Endothelial cell (in vitro differentiated cells): ENCODE measurements around the gene WWC1. TPM values are rescaled to one million over a fixed set of nuclear protein-coding genes. Genes with fewer than 3 reads are reported as not detected.

Source experiments
- DNase-seq: peaks from one replicate; pipeline ENCODE4 v3.0.0; 2021; ENCODE audit warnings: low spot score
- H3K27ac Mint-ChIP-seq: one replicate; pipeline ENCODE4 v1.8.0; 2021; ENCODE audit warnings: mixed read lengths, inconsistent platforms; ENCODE audit not compliant: unreplicated experiment
- H3K27me3 Mint-ChIP-seq: one replicate; pipeline ENCODE4 v1.8.0; 2021; ENCODE audit warnings: mild to moderate bottlenecking, moderate library complexity, mixed read lengths, inconsistent platforms; ENCODE audit not compliant: unreplicated experiment
- H3K36me3 Mint-ChIP-seq: one replicate; pipeline ENCODE4 v1.8.0; 2021; ENCODE audit warnings: mild to moderate bottlenecking, low read depth, mixed read lengths, inconsistent platforms; ENCODE audit not compliant: unreplicated experiment
- H3K4me1 Mint-ChIP-seq: one replicate; pipeline ENCODE4 v1.8.0; 2021; ENCODE audit warnings: mild to moderate bottlenecking, mixed read lengths, inconsistent platforms; ENCODE audit not compliant: unreplicated experiment
- H3K4me3 Mint-ChIP-seq: one replicate; pipeline ENCODE4 v1.8.0; 2021; ENCODE audit warnings: mild to moderate bottlenecking, mixed read lengths, inconsistent platforms; ENCODE audit not compliant: unreplicated experiment
- H3K9me3 Mint-ChIP-seq: one replicate; pipeline ENCODE4 v1.8.0; 2021; ENCODE audit warnings: mixed read lengths, inconsistent platforms; ENCODE audit not compliant: unreplicated experiment
- CTCF ChIP-seq: fragments of 200-600 bp; sonication (generic); IDR thresholded peaks from one replicate; pipeline ENCODE4 v1.5.0; 2021; ENCODE audit warnings: antibody characterized with exemption; ENCODE audit not compliant: unreplicated experiment
- total RNA-seq: library from RNA; stranded (reverse); fragmentation: NEBNext Ultra II Directional; extraction: Animal tissue kit (Norgen Biotek cat#: 25700); gene quantifications from one replicate; pipeline ENCODE4 v1.2.1, GENCODE V29; 2021; ENCODE audit not compliant: unreplicated experiment

The WWC1 gene
- total RNA-seq, 1 donor from 2014 or later, result 1.1 TPM

- TF ChIP-seq CTCF, result no peak
- Mint-ChIP-seq H3K27ac (no peak overlapping the region), H3K36me3 (no peaks in the 10 kb centered on the region), H3K4me1 (peaks cover 19% of the 10 kb centered on the region), H3K4me3 (no peak overlapping the region), H3K27me3 (peaks cover 4% of the 10 kb centered on the region), H3K9me3 (no peaks in the 10 kb centered on the region)
- no peak for DNase-seq
Measured at GRCh38 chr5:168401226-168401625, 109.8 kb downstream of the WWC1 start.

DNA sequence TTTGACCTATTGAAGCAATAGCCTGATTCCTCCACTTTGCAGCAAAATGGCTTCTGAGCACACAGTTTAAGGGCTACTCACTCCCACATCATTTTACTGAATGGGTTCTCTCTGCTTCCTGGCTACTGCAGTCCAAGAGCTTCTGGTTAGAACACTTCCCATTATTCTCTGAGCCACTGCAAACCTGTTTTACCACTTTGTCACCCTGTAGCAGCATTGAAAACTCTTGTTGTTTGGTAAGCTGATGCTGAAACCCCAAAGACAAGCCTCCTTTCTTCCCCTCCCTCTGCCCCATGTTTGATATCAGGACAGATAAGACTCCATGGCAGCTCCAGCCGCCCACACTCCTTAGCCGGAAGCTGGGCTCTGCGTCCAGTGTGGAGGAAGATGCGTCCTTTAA lies 110.4 kb downstream of the WWC1 start:
- Mint-ChIP-seq H3K27me3 (peaks cover 4% of the 10 kb centered on the region), H3K36me3 (no peaks in the 10 kb centered on the region)
- no peak for TF ChIP-seq CTCF

DNA sequence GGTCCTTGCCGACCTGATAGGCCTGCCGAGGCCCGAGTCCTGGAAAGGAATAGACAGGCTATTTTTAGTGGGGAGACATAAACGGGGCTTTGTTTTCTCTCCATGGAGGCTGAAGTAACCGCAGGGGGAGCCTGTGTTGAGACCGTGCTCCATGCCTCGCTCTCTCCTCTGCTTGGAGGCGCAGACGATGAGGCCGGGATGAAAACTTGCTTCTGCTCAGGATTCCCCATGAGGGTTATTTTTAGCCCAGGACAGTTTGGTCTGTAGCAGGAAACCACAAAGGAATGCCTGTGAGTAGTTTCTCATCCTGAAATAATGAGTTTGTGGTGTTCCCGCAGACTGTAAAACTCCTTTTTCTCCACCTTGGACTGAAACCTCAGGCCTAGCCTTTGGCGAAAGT lies 112.9 kb downstream of the WWC1 start:
- Mint-ChIP-seq H3K9me3 (no peaks in the 10 kb centered on the region), H3K36me3 (no peaks in the 10 kb centered on the region), H3K27me3 (peaks cover 6% of the 10 kb centered on the region), H3K4me3 (no peak overlapping the region), H3K27ac (peak overlapping the region; percentile 20), H3K4me1 (peaks cover 10% of the 10 kb centered on the region)
- TF ChIP-seq CTCF, result no peak
- no peak for DNase-seq

More for the DNA sequence above, 110.4 kb downstream of the WWC1 start:
- no peak for DNase-seq
- peaks cover 19% of the 10 kb centered on the region for H3K4me1 Mint-ChIP-seq
- no peaks in the 10 kb centered on the region for H3K9me3 Mint-ChIP-seq
- H3K27ac Mint-ChIP-seq, result no peak overlapping the region
- no peak overlapping the region for H3K4me3 Mint-ChIP-seq

DNA sequence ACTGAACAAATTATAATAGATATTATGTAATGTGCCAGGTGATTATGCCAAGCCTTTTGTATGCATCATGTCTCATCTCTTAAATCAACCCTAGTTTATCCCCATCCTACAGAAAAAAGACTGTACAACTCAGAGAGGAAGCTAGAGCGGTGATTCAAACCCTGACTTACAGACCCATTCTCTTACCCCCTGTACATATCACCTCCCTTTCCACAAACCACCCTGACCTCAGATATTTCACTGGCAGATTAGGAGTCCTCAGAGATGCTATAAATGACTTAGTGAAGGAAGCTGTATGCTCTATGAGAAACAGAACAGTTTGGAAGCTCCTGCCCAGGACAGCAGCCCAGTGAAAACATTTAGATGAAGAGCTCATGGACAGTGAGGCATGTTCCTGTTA lies 115.8 kb downstream of the WWC1 start:
- Mint-ChIP-seq H3K36me3 (no peaks in the 10 kb centered on the region), H3K27me3 (peaks cover 4% of the 10 kb centered on the region), H3K27ac (no peak overlapping the region), H3K9me3 (no peaks in the 10 kb centered on the region), H3K4me3 (no peak overlapping the region), H3K4me1 (peaks cover 8% of the 10 kb centered on the region)
- no peak for DNase-seq
- no peak for TF ChIP-seq CTCF

DNA sequence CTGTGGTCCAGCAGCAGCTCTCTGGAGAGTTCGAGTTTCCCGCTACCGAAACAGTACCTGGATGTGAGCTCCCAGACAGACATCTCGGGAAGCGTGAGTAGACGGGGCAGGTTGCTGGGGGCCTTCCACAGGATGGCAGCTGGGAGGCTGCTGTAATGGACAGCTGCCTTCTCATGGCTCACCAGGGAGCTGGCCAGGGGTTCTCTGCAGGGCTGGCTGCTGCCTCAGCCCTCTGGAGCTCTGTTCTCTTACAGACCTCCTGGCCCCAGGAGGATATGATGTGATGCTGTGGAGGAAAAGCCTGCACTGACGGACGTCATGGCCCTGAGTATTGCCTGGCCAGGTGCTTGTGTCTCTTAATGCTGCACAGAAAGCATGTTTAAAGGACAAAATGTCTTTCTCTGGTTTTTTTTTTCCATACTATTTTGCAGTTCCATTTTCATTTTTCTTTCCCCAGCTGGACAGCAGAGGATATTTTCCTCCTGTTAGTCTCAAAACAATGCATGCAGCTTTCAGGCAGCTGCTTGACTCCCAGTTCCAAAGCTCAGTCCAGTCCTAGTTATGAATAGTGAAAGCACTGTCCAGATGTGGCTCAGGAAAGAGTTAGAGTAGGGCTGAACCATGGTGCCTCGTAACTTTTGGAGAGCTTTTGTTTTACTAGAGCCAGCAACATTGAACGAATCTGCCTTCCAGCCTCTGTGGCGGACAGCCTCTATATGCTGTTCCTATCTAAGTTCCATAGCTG lies 117.3 kb downstream of the WWC1 start:
- H3K27ac Mint-ChIP-seq, result no peak overlapping the region
- H3K4me3 Mint-ChIP-seq, result no peak overlapping the region
- TF ChIP-seq CTCF, result no peak
- H3K9me3 Mint-ChIP-seq, result no peaks in the 10 kb centered on the region
- no peak for DNase-seq
- peaks cover 4% of the 10 kb centered on the region for H3K27me3 Mint-ChIP-seq
- peaks cover 8% of the 10 kb centered on the region for H3K4me1 Mint-ChIP-seq
- H3K36me3 Mint-ChIP-seq, result no peaks in the 10 kb centered on the region
